PC-9 (cell line): ENCODE results near the gene F8A3. TPM values are rescaled to one million over a fixed set of nuclear protein-coding genes. Genes with fewer than 3 reads are reported as not detected.
"Not testable (repeated sequence)": the region's sequence is repeated elsewhere in the genome, so short reads cannot be mapped to it uniquely, and the experiment has no call there.

Source experiments
- Bru-seq: library from RNA; stranded (reverse); fragments of 400-500 nt; gene quantifications from one replicate; lab custom pipeline; 2021; lab: Mats Ljungman, UMichigan
- BruChase-seq, 2 experiments: library from RNA; stranded (reverse); fragments of 400-500 nt; gene quantifications; one replicate each; lab custom pipeline; 2021; lab: Mats Ljungman, UMichigan
- BruUV-seq: library from RNA; stranded (reverse); fragments of 400-500 nt; replicated peaks from 2 replicates; lab custom pipeline; 2021; lab: Mats Ljungman, UMichigan
- CTCF ChIA-PET: fragments of 300-600 bp; sonication (Branson Sonifier 250); formaldehyde crosslinking; loops from one replicate; lab custom pipeline; 2022; ENCODE audit warnings: antibody characterized with exemption; lab: Charles Lee
- POLR2A ChIA-PET: fragments of 300-600 bp; sonication (Branson Sonifier 250); formaldehyde crosslinking; loops from one replicate; lab custom pipeline; 2022; ENCODE audit warnings: antibody characterized with exemption; ENCODE audit not compliant: unreplicated experiment; lab: Charles Lee
- DNase-seq, 2 experiments: peaks; one replicate each; pipeline versions ENCODE4 v3.0.0 to v3.0.0-alpha.2; 2015 to 2022; ENCODE audit warnings: mixed read lengths in 1 of 2
- H2AFZ ChIP-seq: fragments of 200-600 bp; sonication (generic); 2 replicates; pipeline ENCODE4 v1.8.1; 2017; ENCODE audit warnings: antibody characterized with exemption
- H3F3A ChIP-seq: fragments of 200-600 bp; sonication (generic); 2 replicates; pipeline ENCODE4 v1.8.1; 2017; ENCODE audit warnings: antibody characterized with exemption, mild to moderate bottlenecking, low read depth; ENCODE audit not compliant: insufficient read depth
- H3K27ac ChIP-seq: fragments of 200-600 bp; sonication (generic); 2 replicates; pipeline ENCODE4 v1.6.1; 2016; ENCODE audit warnings: mixed run types
- H3K27me3 ChIP-seq: fragments of 200-600 bp; sonication (generic); 2 replicates; pipeline ENCODE4 v1.6.1; 2016; ENCODE audit warnings: low read depth, mixed run types; ENCODE audit not compliant: insufficient read depth
- H3K36me3 ChIP-seq: fragments of 200-600 bp; sonication (generic); 2 replicates; pipeline ENCODE4 v1.6.1; 2016; ENCODE audit warnings: low read depth, mixed run types
- H3K4me1 ChIP-seq: fragments of 200-600 bp; sonication (generic); replicated peaks from 2 replicates; pipeline ENCODE4 v1.6.1; 2016; ENCODE audit warnings: mixed run types; ENCODE audit not compliant: insufficient read depth
- H3K4me2 ChIP-seq: fragments of 200-600 bp; sonication (generic); 2 replicates; pipeline ENCODE4 v1.6.1; 2017; ENCODE audit warnings: mixed run types
- H3K4me3 ChIP-seq: fragments of 200-600 bp; sonication (generic); 2 replicates; pipeline ENCODE4 v1.6.1; 2016; ENCODE audit warnings: mixed run types
- H3K79me2 ChIP-seq: fragments of 200-600 bp; sonication (generic); 2 replicates; pipeline ENCODE4 v1.6.1; 2017; ENCODE audit warnings: low read depth, mixed run types
- H3K9me2 ChIP-seq: fragments of 200-600 bp; sonication (generic); 2 replicates; pipeline ENCODE4 v1.8.1; 2017; ENCODE audit warnings: mild to moderate bottlenecking; ENCODE audit not compliant: insufficient read depth
- H3K9me3 ChIP-seq: fragments of 200-600 bp; sonication (generic); 2 replicates; pipeline ENCODE4 v1.8.1; 2016; ENCODE audit warnings: low read depth; ENCODE audit not compliant: insufficient read depth
- H4K20me1 ChIP-seq: fragments of 200-600 bp; sonication (generic); 2 replicates; pipeline ENCODE4 v1.8.1; 2017; ENCODE audit not compliant: insufficient read depth
- CTCF ChIP-seq: fragments of 200-600 bp; sonication (generic); conservative IDR thresholded peaks from 2 replicates; pipeline ENCODE4 v1.6.1; 2017; ENCODE audit warnings: mixed run types, antibody characterized with exemption, mild to moderate bottlenecking, moderate library complexity
- EZH2 ChIP-seq: fragments of 200-600 bp; sonication (generic); IDR thresholded peaks from 2 replicates; pipeline ENCODE4 v1.8.0; 2017; ENCODE audit warnings: antibody characterized with exemption, low read depth
- intact Hi-C: fragments of 100-400 bp; cut with micrococcal nuclease; formaldehyde crosslinking; loops from one replicate; pipeline ENCODE4 v1.10.0; 2022; ENCODE audit not compliant: unreplicated experiment
- long read RNA-seq: library from polyadenylated mRNA; stranded (forward); transcript quantifications from one replicate; pipeline ENCODE4 v2.0.0, GENCODE V29; 2022
- total RNA-seq: library from RNA; stranded (reverse); gene quantifications from 2 replicates; pipeline ENCODE4 v1.2.3, GENCODE V29; 2021

Gene F8A3
- total RNA-seq = 19.0 and 28.3 TPM in 2 replicates
- not detected for Bru-seq, nascent RNA
- BruChase-seq, experiment 1, labeled RNA remaining after a 2-hour chase = not detected
- BruChase-seq, experiment 2, labeled RNA remaining after a 6-hour chase = not detected
- long read RNA-seq, transcript F8A3-201 (1 exons, 1,759 nt) = major isoform, 93 of 93 reads
- long read RNA-seq, partial matches to known transcripts = 0 of 93 reads
- long read RNA-seq, other reads (novel, unspliced or antisense) = 0 of 93 reads

- H3F3A ChIP-seq, H3K27ac ChIP-seq, H3K27me3 ChIP-seq, BruUV-seq, DNase-seq, H3K9me2 ChIP-seq, H3K4me2 ChIP-seq, intact Hi-C loops, H3K79me2 ChIP-seq, CTCF ChIA-PET, H3K4me3 ChIP-seq, POLR2A ChIA-PET, H3K9me3 ChIP-seq, H3K4me1 ChIP-seq, H3K36me3 ChIP-seq, H2AFZ ChIP-seq, H4K20me1 ChIP-seq: not testable (repeated sequence)
These were observed at the start of gene F8A3 for GRCh38 chrX:155458471-155458870. Gene F8A3 (minus strand): TSS chrX:155458620. CDS start chrX:155458600, 20 bp downstream.

- CTCF ChIA-PET = no interaction called here
- H2AFZ ChIP-seq = no peak overlapping the region
- no peaks in the 10 kb centered on the region for H3K9me3 ChIP-seq
- H3K4me3 ChIP-seq = no peak overlapping the region
- no peaks in the 10 kb centered on the region for H3K4me1 ChIP-seq
- no peaks in the 10 kb centered on the region for H3K27me3 ChIP-seq
- intact Hi-C loops = no loop called here
- no peak for TF ChIP-seq CTCF
- no peak for TF ChIP-seq EZH2
- DNase-seq = no peak
- no TSS peak for BruUV-seq
- no peaks in the 10 kb centered on the region for H3K36me3 ChIP-seq
- H3K27ac ChIP-seq = no peak overlapping the region
- no peak overlapping the region for H3K4me2 ChIP-seq
- H4K20me1 ChIP-seq = no peaks in the 10 kb centered on the region
- POLR2A ChIA-PET = no interaction called here
- H3K79me2 ChIP-seq = no peaks in the 10 kb centered on the region
- no peaks in the 10 kb centered on the region for H3K9me2 ChIP-seq
- H3F3A ChIP-seq = no peaks in the 10 kb centered on the region
These were observed 46.9 kb upstream of the F8A3 start for GRCh38 chrX:155505296-155505695.

- H3K4me1 ChIP-seq, H3K27me3 ChIP-seq, H3K27ac ChIP-seq, H3K9me2 ChIP-seq, H3K4me2 ChIP-seq, H3F3A ChIP-seq, CTCF ChIA-PET, DNase-seq, H3K36me3 ChIP-seq, BruUV-seq, H3K4me3 ChIP-seq, H3K79me2 ChIP-seq, H2AFZ ChIP-seq, H4K20me1 ChIP-seq, intact Hi-C loops, POLR2A ChIA-PET, H3K9me3 ChIP-seq: not testable (repeated sequence)
These were observed 36.7 kb upstream of the F8A3 start for GRCh38 chrX:155495134-155495533.

GRCh38 chrX:155491421-155491820 is 33.0 kb upstream of the F8A3 start:
- H3K4me1 ChIP-seq, H3K9me3 ChIP-seq, intact Hi-C loops, H3K36me3 ChIP-seq, H4K20me1 ChIP-seq, H3K79me2 ChIP-seq, H3K27me3 ChIP-seq, H3K4me2 ChIP-seq, H3K4me3 ChIP-seq, H2AFZ ChIP-seq, CTCF ChIA-PET, H3K27ac ChIP-seq, H3F3A ChIP-seq, POLR2A ChIA-PET, H3K9me2 ChIP-seq, BruUV-seq, DNase-seq: not testable (repeated sequence)

- H4K20me1 ChIP-seq, H2AFZ ChIP-seq, H3K9me3 ChIP-seq, H3K4me1 ChIP-seq, DNase-seq, H3K4me2 ChIP-seq, H3K9me2 ChIP-seq, H3K4me3 ChIP-seq, POLR2A ChIA-PET, H3K36me3 ChIP-seq, H3K27me3 ChIP-seq, H3K79me2 ChIP-seq, BruUV-seq, H3K27ac ChIP-seq, intact Hi-C loops, H3F3A ChIP-seq, CTCF ChIA-PET: not testable (repeated sequence)
These were observed 18.7 kb upstream of the F8A3 start for GRCh38 chrX:155477136-155477535.

- H3F3A ChIP-seq, H3K4me1 ChIP-seq, H3K9me2 ChIP-seq, H3K4me2 ChIP-seq, H3K27me3 ChIP-seq, POLR2A ChIA-PET, H3K4me3 ChIP-seq, CTCF ChIA-PET, H3K79me2 ChIP-seq, DNase-seq, BruUV-seq, H3K36me3 ChIP-seq, intact Hi-C loops, H3K9me3 ChIP-seq, H4K20me1 ChIP-seq, H3K27ac ChIP-seq, H2AFZ ChIP-seq: not testable (repeated sequence)
These were observed 8.0 kb upstream of the F8A3 start for GRCh38 chrX:155466269-155466938.
